Left ventricle myocardium superior (tissue), 1 donor: ENCODE data around the gene TSPAN15. TPM values are rescaled to one million over a fixed set of nuclear protein-coding genes. Genes with fewer than 3 reads are reported as not detected.

Source experiments
- ATAC-seq: fragments of 200-7000 bp; cut with Tn5 transposase; one replicate; pipeline ENCODE4 v1.9.1; 2020; ENCODE audit warnings: mild to moderate bottlenecking, moderate library complexity
- DNase-seq: peaks from one replicate; pipeline ENCODE4 v3.0.0-alpha.2; 2020
- intact Hi-C: fragments of 100-400 bp; cut with micrococcal nuclease; formaldehyde crosslinking; loops from one replicate; pipeline ENCODE4 v1.11.0; 2022
- total RNA-seq: library from RNA; stranded (reverse); fragmentation: NEBNext Ultra II Directional; extraction: Animal tissue kit (Norgen Biotek cat#: 25700); gene quantifications from one replicate; pipeline ENCODE4 v1.2.1, GENCODE V29; 2021
- donor health status: DM: no; HTN: yes; CAD: no; lungs with severe emphysema.

Gene TSPAN15
- total RNA-seq, 1 donor from 2014 or later, result 8.3 TPM

DNA sequence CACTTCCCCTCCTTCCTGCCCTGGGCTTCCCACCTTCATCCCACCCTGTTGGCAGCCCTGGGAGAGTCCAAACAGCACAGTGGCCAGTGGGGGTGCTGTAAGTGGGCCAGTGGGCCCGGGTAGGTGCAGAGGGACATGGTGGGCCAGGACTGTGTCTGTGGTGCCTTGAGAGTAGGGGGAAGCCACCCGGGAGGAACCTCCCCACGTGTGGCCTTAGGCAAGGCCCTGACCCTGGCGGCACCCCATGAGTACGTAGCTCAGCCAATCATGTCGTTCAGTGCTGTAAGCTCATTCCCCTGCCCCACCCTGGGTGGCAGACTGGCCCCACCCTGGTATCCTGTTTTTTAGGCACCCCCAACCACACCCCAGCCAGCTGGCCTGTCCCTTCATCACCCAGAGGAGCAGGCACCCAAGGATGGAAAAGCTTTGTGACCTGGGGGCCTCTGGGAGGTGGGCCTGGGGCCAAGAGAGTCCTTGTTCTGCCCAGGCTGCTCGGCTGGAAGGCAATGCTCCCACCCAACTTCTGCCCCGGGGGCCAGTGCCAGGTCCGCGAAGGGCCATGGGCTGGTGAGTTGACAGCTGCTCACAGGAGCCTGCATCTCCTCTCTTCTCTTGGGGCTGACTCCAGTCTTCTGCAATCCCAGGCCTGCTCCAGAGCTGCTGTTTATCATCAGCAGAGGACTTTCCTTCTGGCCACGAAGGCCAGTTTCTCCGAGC lies 41.6 kb downstream of the TSPAN15 start:
- ATAC-seq (no peak), DNase-seq (peak; percentile 15)
- intact Hi-C loops, result no loop called here

- intact Hi-C loops, result no loop called here
- peak; percentile 26 for DNase-seq
- peak; percentile 49 for ATAC-seq
These were observed 43.6 kb downstream of the TSPAN15 start for GRCh38 chr10:69494626-69495558.

- DNase-seq (peak; percentile 14), ATAC-seq (no peak)
- intact Hi-C loops, result no loop called here
These were observed 44.4 kb downstream of the TSPAN15 start for GRCh38 chr10:69495666-69496065.

DNA sequence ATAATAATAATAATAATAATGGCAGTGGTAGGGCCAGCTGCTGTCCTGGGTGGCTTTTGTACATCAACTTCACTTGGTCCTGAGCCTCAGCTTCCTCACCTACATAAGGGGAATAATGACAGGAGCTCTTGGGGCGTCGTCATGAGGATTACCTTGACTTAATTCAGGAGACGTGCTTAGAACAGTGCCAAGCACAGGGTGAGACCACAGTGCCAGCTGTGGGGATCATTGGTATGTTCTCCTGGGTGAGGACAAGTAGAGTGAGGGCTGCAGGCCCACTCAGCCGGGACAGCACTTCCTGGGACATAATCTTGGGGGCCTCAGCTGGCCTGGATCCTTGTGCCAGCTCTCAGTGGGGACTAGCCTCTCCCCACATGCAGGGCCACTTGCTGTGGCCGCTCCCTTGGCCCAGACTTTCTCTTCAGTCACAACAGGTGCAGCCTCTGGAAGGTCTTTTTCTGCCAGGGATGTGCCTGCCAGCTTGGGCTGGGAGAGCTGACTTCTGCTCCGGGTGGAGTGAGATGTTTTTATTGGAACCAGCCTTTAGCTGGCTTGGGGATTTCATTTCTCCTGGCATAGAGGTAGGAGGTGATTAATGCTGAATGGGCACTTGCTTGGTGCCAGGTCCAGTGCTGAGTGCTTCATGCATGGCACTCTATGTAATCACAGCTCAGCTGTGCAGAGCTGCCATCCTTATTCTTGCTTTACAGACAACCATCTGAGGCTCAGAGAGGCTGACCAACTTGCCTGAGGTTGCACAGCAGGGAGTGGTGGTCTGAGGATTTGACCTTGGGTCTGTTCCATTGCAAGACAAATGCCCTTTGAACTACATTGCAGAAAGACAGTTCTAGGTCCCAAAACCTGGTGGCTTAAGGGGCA lies 45.3 kb downstream of the TSPAN15 start:
- peak; percentile 9 for DNase-seq
- no peak for ATAC-seq
- intact Hi-C loops, result no loop called here

DNA sequence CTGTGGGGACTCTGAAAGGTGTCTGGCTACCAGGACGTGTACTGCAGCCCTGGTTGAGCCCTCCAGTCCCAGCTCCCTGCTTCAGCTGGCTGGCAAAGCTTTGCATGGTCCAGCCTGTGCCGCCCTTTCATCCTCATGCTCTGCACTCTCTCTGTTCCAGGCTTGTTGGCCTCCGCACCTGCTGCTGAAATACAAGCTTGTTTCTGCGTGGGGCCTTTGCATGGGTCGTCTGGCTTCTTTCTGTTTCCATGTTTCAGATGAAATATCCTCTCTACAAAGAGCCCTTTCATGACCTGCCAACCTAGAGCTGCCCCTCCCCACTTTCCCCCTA lies 45.9 kb downstream of the TSPAN15 start:
- DNase-seq (peak; percentile 3), ATAC-seq (no peak)
- intact Hi-C loops, result no loop called here

- ATAC-seq (no peak), DNase-seq (peak; percentile 12)
- intact Hi-C loops, result no loop called here
These were observed 46.5 kb downstream of the TSPAN15 start for GRCh38 chr10:69497611-69498390.

GRCh38 chr10:69498711-69499471 lies 47.6 kb downstream of the TSPAN15 start:
- intact Hi-C loops, result no loop called here
- no peak for ATAC-seq
- DNase-seq, result peak; percentile 8

DNA sequence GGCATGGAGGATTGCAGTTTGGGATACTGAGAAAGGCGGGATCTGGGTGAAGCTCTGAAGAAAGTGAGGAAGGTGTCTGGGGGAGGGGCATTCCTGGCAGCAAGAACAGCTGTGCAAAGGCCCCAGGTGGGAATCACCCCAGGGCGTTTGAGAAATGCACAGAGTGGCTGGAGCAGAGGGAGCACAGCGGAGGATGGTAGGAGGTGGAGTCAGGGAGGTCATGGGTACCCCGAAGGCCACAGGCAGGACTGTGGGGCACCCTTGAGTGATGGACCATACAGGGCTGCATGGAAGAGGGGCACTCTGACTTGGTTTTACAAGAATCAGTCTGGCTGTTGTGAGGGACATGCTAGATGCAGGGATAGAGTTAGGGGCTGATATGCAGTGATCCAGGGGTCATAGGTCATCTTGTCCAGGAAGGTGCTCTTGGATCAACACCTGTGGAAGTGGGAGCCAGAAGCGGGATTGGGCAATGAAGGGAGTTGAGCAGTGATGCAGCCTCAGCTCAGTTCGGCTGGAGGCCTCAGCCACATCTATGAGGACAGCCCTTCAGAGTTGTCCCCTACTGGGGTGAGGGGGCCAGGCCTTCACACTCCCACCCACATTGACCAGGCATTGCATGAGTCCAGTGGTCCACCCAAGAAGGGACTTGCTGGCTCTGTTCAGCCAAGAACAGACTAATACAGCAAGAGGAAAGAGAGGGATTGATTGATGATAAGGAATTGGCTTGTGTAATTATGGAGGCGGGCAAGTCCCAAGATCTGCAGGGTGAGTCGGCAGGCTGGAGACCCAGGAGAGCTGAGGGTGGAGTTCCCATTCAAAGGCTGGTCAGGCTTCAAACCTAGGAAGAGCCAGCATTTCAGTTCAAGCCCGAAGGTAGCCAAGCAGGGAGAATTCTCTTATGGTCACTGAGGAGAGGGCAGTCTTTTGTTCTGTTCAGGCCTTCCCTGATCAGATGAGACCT lies 48.7 kb downstream of the TSPAN15 start:
- DNase-seq (peak; percentile 10), ATAC-seq (no peak)
- intact Hi-C loops, result no loop called here

DNA sequence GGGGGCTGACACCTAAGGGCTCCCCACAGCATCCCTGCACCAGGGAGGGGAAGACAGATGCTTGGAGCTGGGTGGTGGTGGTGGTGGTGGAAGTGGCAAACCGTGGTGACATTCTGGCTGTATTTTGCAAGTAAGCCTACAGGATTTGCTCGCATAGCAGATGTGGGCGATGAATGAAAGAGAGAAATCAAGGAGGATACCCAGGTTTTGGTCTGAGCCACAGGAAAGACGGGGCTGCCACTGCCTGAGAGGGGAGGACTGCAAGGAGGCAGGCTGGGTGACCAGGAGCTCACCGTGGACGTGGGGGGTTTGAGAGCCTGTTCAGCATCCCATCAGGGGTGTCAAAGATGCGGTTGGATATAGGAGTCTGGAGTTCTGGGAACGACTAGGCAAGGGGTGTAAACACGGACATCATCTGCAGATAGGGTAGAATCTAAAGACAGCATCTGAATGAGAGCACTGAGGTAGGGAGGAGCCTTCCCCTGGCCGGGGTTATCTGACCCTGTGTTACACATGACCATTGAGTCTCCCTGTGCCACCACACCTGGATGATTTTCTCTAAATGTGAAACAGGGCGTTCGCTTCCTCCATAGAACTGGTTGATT lies 49.7 kb downstream of the TSPAN15 start:
- intact Hi-C loops, result no loop called here
- ATAC-seq, result no peak
- DNase-seq, result peak; percentile 10

DNA sequence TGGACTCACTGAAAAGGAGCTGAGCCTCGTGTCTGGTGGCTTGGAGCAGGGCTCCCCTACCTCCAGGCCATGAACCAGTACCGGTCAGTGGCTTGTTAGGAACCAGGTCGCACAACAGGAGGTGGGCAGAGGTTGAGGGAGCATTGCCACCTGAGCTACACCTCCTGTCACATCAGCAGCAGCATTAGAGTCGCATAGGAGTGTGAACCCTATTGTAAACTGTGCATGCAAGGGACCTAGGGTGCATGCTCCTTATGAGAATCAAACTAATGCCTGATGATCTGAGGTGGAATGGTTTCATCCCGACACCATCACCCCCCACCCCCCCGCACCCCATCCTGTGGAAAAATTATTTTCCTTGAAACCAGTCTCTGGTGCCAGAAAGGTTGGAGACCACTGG lies 50.4 kb downstream of the TSPAN15 start:
- DNase-seq (peak; percentile 4), ATAC-seq (no peak)
- intact Hi-C loops, result no loop called here

- DNase-seq, result peak; percentile 11
- intact Hi-C loops, result no loop called here
- ATAC-seq, result no peak
These were observed 51.3 kb downstream of the TSPAN15 start for GRCh38 chr10:69502589-69502988.

- intact Hi-C loops, result no loop called here
- DNase-seq (peak; percentile 9), ATAC-seq (no peak)
These were observed 52.0 kb downstream of the TSPAN15 start for GRCh38 chr10:69503001-69503895.

GRCh38 chr10:69503896-69504265 lies 52.6 kb downstream of the TSPAN15 start:
- ATAC-seq (no peak), DNase-seq (no peak)
- intact Hi-C loops, result no loop called here

DNA sequence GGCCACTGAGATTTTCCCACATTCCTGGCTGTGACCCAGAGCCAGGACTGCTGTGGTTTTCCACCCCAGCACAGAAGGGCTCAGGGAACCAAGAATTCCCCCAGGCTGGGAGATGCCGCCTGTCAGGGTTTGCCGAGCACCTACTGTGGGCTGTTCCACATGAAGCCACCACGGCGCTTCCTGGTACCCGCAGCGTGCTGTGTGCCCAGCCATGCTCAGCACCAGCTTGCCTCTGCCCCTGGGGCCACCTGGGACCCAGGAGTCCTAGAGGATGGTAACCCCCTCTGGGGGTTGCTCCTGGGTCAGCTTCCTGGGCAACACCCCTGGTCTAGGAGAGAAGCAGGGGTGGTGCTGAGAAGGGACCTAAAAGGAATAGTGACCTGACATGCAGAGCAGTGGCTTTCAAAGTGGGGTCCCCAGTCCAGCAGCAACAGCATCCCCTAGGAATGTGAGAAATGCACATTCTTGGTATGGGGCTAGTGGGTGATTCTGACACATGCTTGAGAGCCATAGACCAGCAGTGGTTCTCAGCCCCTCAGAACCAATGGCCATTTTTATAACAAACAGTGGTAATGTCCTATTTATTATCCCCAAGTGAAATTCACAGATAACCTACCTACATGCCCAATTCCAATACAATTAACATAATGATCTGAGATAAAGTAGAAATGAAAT lies 53.4 kb downstream of the TSPAN15 start:
- intact Hi-C loops, result loop anchor here (5.0 kb wide), 1 partner anchor 72 kb away; no protein-coding TSS in a partner anchor
- peak; percentile 23 for DNase-seq
- no peak for ATAC-seq
